B cell (primary cell): ENCODE results near the gene ART5.

ENCODE experiments used
- EZH2 ChIP-seq: IDR thresholded peaks from 2 replicates; pipeline ENCODE4 v1.6.1; 2012; ENCODE audit warnings: borderline replicate concordance, low read depth, mild to moderate bottlenecking, moderate library complexity, low read length; ENCODE audit not compliant: insufficient read depth, poor library complexity, severe bottlenecking
- TF ChIP-seq, protein P1 (sequence below): fragments of 200-600 bp; IDR thresholded peaks from one replicate; pipeline ENCODE4 v1.8.0; 2022; ENCODE audit warnings: antibody characterized with exemption, mild to moderate bottlenecking

DNA sequence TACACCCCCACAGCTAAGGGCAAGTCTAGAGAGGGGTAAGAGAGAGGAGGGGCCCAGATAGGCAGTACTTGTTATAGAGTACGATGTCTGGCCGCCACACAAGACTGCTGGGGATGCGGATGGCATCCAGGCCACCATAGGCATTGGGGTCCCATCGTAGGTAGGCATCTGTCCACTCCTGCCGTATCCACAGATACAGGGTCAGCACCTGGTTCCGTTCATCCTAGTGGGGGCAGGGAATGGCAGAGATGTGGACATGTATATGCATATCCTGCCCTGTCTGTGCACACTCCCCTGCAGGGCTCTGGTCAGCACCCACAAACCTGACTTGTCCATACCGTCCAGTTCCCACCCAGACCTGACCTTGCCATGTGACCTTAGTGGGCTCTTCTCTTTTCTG is 27.3 kb upstream of the ART5 start:
- TF ChIP-seq, protein P1, sequence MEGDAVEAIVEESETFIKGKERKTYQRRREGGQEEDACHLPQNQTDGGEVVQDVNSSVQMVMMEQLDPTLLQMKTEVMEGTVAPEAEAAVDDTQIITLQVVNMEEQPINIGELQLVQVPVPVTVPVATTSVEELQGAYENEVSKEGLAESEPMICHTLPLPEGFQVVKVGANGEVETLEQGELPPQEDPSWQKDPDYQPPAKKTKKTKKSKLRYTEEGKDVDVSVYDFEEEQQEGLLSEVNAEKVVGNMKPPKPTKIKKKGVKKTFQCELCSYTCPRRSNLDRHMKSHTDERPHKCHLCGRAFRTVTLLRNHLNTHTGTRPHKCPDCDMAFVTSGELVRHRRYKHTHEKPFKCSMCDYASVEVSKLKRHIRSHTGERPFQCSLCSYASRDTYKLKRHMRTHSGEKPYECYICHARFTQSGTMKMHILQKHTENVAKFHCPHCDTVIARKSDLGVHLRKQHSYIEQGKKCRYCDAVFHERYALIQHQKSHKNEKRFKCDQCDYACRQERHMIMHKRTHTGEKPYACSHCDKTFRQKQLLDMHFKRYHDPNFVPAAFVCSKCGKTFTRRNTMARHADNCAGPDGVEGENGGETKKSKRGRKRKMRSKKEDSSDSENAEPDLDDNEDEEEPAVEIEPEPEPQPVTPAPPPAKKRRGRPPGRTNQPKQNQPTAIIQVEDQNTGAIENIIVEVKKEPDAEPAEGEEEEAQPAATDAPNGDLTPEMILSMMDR = no peak
- no peak for TF ChIP-seq EZH2
